H9 (cell line): ENCODE results near the gene AHI1. TPM values are rescaled to one million over a fixed set of nuclear protein-coding genes. Genes with fewer than 3 reads are reported as not detected.

ENCODE experiments used
- DNase-seq: peaks from one replicate; pipeline ENCODE4 v3.0.0-alpha.2; 2017
- H2AFZ ChIP-seq: one replicate; pipeline ENCODE4 v1.6.1; 2013; ENCODE audit warnings: mild to moderate bottlenecking, low read length, control low read depth, moderate library complexity
- H2AK5ac ChIP-seq: 2 replicates; pipeline ENCODE4 v1.6.1; 2013; ENCODE audit warnings: low read length, control low read depth, mixed read lengths; ENCODE audit not compliant: insufficient read length
- H2BK120ac ChIP-seq: one replicate; pipeline ENCODE4 v1.6.1; 2013; ENCODE audit warnings: low read depth, mild to moderate bottlenecking, low read length, control low read depth, inconsistent platforms; ENCODE audit not compliant: poor library complexity, severe bottlenecking
- H2BK12ac ChIP-seq: 2 replicates; pipeline ENCODE4 v1.6.1; 2013; ENCODE audit warnings: low read length, control low read depth, mixed read lengths, low read depth; ENCODE audit not compliant: insufficient read length
- H2BK15ac ChIP-seq: 2 replicates; pipeline ENCODE4 v1.6.1; 2013; ENCODE audit warnings: low read depth, low read length, control low read depth
- H2BK20ac ChIP-seq: one replicate; pipeline ENCODE4 v1.6.1; 2013; ENCODE audit warnings: low read depth, mild to moderate bottlenecking, low read length, control low read depth, inconsistent platforms; ENCODE audit not compliant: poor library complexity, severe bottlenecking
- H2BK5ac ChIP-seq: 2 replicates; pipeline ENCODE4 v1.6.1; 2013; ENCODE audit warnings: low read length, control low read depth, mixed read lengths; ENCODE audit not compliant: insufficient read length
- H3K14ac ChIP-seq: 2 replicates; pipeline ENCODE4 v1.6.1; 2013; ENCODE audit warnings: low read length, control low read depth; ENCODE audit not compliant: insufficient read depth
- H3K18ac ChIP-seq: 2 replicates; pipeline ENCODE4 v1.6.1; 2013; ENCODE audit warnings: low read depth, mild to moderate bottlenecking, mixed read lengths, low read length, control low read depth; ENCODE audit not compliant: insufficient read length
- H3K23ac ChIP-seq: 2 replicates; pipeline ENCODE4 v1.6.1; 2013; ENCODE audit warnings: low read length, control low read depth, mixed read lengths, low read depth; ENCODE audit not compliant: insufficient read length
- H3K23me2 ChIP-seq: 2 replicates; pipeline ENCODE4 v1.6.1; 2013; ENCODE audit warnings: low read depth, mild to moderate bottlenecking, mixed read lengths, low read length, control low read depth; ENCODE audit not compliant: insufficient read length, poor library complexity, severe bottlenecking
- H3K27ac ChIP-seq: 2 replicates; pipeline ENCODE4 v1.5.1; 2013; ENCODE audit warnings: low read length, control low read depth, mixed read lengths, low read depth; ENCODE audit not compliant: insufficient read length
- H3K27me3 ChIP-seq: 2 replicates; pipeline ENCODE4 v1.6.1; 2013; ENCODE audit warnings: low read length, control low read depth, inconsistent platforms; ENCODE audit not compliant: insufficient read depth
- H3K4ac ChIP-seq: 2 replicates; pipeline ENCODE4 v1.6.1; 2013; ENCODE audit warnings: low read depth, mild to moderate bottlenecking, control low read depth, inconsistent platforms, low read length, moderate library complexity
- H3K4me1 ChIP-seq: 2 replicates; pipeline ENCODE4 v1.6.1; 2013; ENCODE audit warnings: low read length, control low read depth, inconsistent platforms; ENCODE audit not compliant: insufficient read depth
- H3K4me2 ChIP-seq: 2 replicates; pipeline ENCODE4 v1.6.1; 2013; ENCODE audit warnings: low read length, control low read depth, mixed read lengths; ENCODE audit not compliant: insufficient read length, insufficient read depth
- H3K56ac ChIP-seq: 2 replicates; pipeline ENCODE4 v1.6.1; 2013; ENCODE audit warnings: low read depth, mild to moderate bottlenecking, mixed read lengths, low read length, control low read depth; ENCODE audit not compliant: insufficient read length
- H3K79me1 ChIP-seq: 2 replicates; pipeline ENCODE4 v1.6.1; 2013; ENCODE audit warnings: low read depth, mild to moderate bottlenecking, moderate library complexity, low read length, control low read depth, inconsistent platforms; ENCODE audit not compliant: insufficient read depth, poor library complexity, severe bottlenecking
- H3K79me2 ChIP-seq: 2 replicates; pipeline ENCODE4 v1.6.1; 2013; ENCODE audit warnings: low read length, control low read depth, inconsistent platforms; ENCODE audit not compliant: insufficient read depth
- H3K9ac ChIP-seq: 2 replicates; pipeline ENCODE4 v1.6.1; 2013; ENCODE audit warnings: low read length, control low read depth, mixed read lengths; ENCODE audit not compliant: insufficient read length; ENCODE audit errors: extremely low read depth
- H3K9me3 ChIP-seq: one replicate; pipeline ENCODE4 v1.6.1; 2013; ENCODE audit warnings: low read depth, low read length, inconsistent platforms; ENCODE audit not compliant: control insufficient read depth
- H3T11ph ChIP-seq: one replicate; pipeline ENCODE4 v1.6.1; 2013; ENCODE audit warnings: mild to moderate bottlenecking, low read length, control low read depth, inconsistent platforms
- H4K20me1 ChIP-seq: one replicate; pipeline ENCODE4 v1.6.1; 2013; ENCODE audit not compliant: control insufficient read depth, insufficient read length, insufficient read depth
- H4K5ac ChIP-seq: 2 replicates; pipeline ENCODE4 v1.6.1; 2013; ENCODE audit warnings: low read depth, mild to moderate bottlenecking, mixed read lengths, low read length, control low read depth; ENCODE audit not compliant: insufficient read length
- H4K8ac ChIP-seq: replicated peaks from 2 replicates; pipeline ENCODE4 v1.6.1; 2013; ENCODE audit warnings: low read length, control low read depth, mixed read lengths, low read depth; ENCODE audit not compliant: insufficient read length
- H4K91ac ChIP-seq: 2 replicates; pipeline ENCODE4 v1.6.1; 2013; ENCODE audit warnings: low read depth, mild to moderate bottlenecking, moderate library complexity, mixed read lengths, low read length, control low read depth; ENCODE audit not compliant: insufficient read length
- H3K27ac Mint-ChIP-seq, 3 experiments: 2 replicates in 2 of 3; 3 replicates in 1 of 3; pipeline ENCODE4 v1.8.0; 2020 to 2021; ENCODE audit warnings: mixed read lengths in 3 of 3, mild to moderate bottlenecking in 1 of 3, moderate library complexity in 1 of 3
- H3K27me3 Mint-ChIP-seq: 2 replicates; pipeline ENCODE4 v1.8.0; 2021; ENCODE audit warnings: low read depth, mild to moderate bottlenecking, moderate library complexity, mixed read lengths
- H3K36me3 Mint-ChIP-seq, 3 experiments: 2 replicates in 2 of 3; 3 replicates in 1 of 3; pipeline ENCODE4 v1.8.0; 2020 to 2021; ENCODE audit warnings: low read depth in 3 of 3, mixed read lengths in 3 of 3; ENCODE audit not compliant: insufficient read depth in 1 of 3
- H3K4me1 Mint-ChIP-seq, 2 experiments: 2 replicates each; pipeline ENCODE4 v1.8.0; 2020; ENCODE audit warnings: mixed read lengths in 2 of 2
- H3K4me3 Mint-ChIP-seq, 2 experiments: 2 replicates in 1 of 2; 3 replicates in 1 of 2; pipeline ENCODE4 v1.8.0; 2020 to 2021; ENCODE audit warnings: mild to moderate bottlenecking in 2 of 2, mixed read lengths in 2 of 2, moderate library complexity in 1 of 2
- H3K9me3 Mint-ChIP-seq, 2 experiments: 2 replicates in 1 of 2; 3 replicates in 1 of 2; pipeline ENCODE4 v1.8.0; 2020; ENCODE audit warnings: mild to moderate bottlenecking in 2 of 2, mixed read lengths in 2 of 2, moderate library complexity in 1 of 2
- WGBS: extraction: QIAGEN DNeasy Blood & Tissue Kit; methylation state at CpG from one replicate; pipeline ENCODE4 v1.1.7; 2013; ENCODE audit warnings: missing lambda C conversion rate, low lambda C conversion rate, mixed read lengths; ENCODE audit not compliant: insufficient read length; ENCODE audit errors: extremely low coverage; 5-methylcytosine and 5-hydroxymethylcytosine counted together
- total RNA-seq: library from RNA; stranded (reverse); gene quantifications from 2 replicates; pipeline ENCODE4 v1.2.1, GENCODE V29; 2021
- TF ChIP-seq, protein P1 (sequence below): fragments of 200-600 bp; sonication (generic); conservative IDR thresholded peaks from 3 replicates; pipeline ENCODE4 v1.8.0; 2021; ENCODE audit warnings: antibody characterized with exemption, mild to moderate bottlenecking

AHI1 gene
- total RNA-seq, 1 experiment from 2014 or later, result 9.9 TPM

DNA sequence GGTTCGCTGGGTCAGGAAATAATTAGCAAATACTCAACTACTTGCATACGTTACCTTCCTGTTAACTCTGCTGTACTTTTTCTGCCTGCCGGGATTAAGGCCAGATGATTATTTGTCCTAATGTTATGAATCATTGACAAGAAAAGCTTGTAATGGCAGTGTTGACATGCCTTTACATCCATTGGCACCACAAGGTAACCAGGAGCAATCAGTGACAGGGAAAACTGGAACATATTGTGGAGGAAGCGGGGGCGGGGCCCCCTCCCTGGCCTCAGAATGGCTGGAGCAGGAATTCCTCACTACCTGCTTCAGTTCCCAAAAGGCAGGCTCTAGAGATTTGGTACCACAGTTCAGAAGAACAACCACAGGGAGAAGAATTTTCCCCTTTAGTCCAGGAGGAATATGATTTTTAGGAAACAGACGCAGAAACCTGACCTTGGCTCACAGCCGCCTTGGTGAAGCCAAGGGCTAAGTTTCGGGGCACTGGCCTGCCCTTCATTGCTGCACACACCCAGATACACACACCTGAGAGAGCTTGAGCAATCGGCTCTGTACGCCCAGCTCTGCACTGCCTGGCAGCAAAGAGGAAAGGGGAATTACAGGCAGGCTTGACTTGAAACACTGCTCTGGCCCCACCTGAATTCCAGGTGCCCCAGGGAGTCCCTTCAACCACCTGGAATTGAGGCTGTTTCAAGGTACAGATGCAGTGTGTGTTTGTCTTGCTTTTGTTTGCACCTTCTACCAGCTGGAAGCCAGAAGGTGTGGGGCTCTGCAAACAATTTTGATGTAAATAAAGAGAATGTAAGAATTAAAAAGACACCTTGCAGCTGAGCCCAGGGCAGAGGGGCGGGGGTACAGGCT lies 226.6 kb downstream of the AHI1 start:
- H3K4ac ChIP-seq, result no peak overlapping the region
- no peaks in the 10 kb centered on the region for H3K79me2 ChIP-seq
- Mint-ChIP-seq H3K36me3 (peaks cover 0 to 5% (median 0%) of the 10 kb centered on the region in 3 experiments; a peak in 2 of 7 replicates), H3K9me3 (no peaks in the 10 kb centered on the region), H3K4me3 (peak overlapping the region; percentile 42 to 70), H3K27me3 (peaks cover 12% of the 10 kb centered on the region), H3K4me1 (peaks cover 65 to 67% of the 10 kb centered on the region in 2 experiments), H3K27ac (peak overlapping the region; percentile 97 to 99 (median 99))
- no peaks in the 10 kb centered on the region for H3K9me3 ChIP-seq
- peak overlapping the region; percentile 76 for H3K18ac ChIP-seq
- H2AK5ac ChIP-seq, result no peak overlapping the region
- H3K23ac ChIP-seq, result no peak overlapping the region
- H2BK20ac ChIP-seq, result no peak overlapping the region
- no peak overlapping the region for H4K91ac ChIP-seq
- peak; percentile 91 for DNase-seq
- no peak overlapping the region for H3K9ac ChIP-seq
- no peak overlapping the region for H2BK12ac ChIP-seq
- H3K14ac ChIP-seq, result peak overlapping the region; percentile 27; the same call in 1 of the 2 replicates
- peak overlapping the region; percentile 84 for H2BK5ac ChIP-seq
- H3K27ac ChIP-seq, result peak overlapping the region; percentile 93
- no CpG with 5 or more reads among the region's 11 CpGs for WGBS
- no peaks in the 10 kb centered on the region for H3K79me1 ChIP-seq
- no peak overlapping the region for H2BK120ac ChIP-seq
- no peak overlapping the region for H3K56ac ChIP-seq
- H4K20me1 ChIP-seq, result no peaks in the 10 kb centered on the region
- TF ChIP-seq, protein P1, sequence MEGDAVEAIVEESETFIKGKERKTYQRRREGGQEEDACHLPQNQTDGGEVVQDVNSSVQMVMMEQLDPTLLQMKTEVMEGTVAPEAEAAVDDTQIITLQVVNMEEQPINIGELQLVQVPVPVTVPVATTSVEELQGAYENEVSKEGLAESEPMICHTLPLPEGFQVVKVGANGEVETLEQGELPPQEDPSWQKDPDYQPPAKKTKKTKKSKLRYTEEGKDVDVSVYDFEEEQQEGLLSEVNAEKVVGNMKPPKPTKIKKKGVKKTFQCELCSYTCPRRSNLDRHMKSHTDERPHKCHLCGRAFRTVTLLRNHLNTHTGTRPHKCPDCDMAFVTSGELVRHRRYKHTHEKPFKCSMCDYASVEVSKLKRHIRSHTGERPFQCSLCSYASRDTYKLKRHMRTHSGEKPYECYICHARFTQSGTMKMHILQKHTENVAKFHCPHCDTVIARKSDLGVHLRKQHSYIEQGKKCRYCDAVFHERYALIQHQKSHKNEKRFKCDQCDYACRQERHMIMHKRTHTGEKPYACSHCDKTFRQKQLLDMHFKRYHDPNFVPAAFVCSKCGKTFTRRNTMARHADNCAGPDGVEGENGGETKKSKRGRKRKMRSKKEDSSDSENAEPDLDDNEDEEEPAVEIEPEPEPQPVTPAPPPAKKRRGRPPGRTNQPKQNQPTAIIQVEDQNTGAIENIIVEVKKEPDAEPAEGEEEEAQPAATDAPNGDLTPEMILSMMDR, result no peak
- H3K23me2 ChIP-seq, result peaks cover 3% of the 10 kb centered on the region
- H3K4me1 ChIP-seq, result peaks cover 13% of the 10 kb centered on the region
- H3K27me3 ChIP-seq, result no peaks in the 10 kb centered on the region
- H2BK15ac ChIP-seq, result no peak overlapping the region
- peak overlapping the region; percentile 46 for H3K4me2 ChIP-seq
- H4K8ac ChIP-seq, result no peak overlapping the region
- H4K5ac ChIP-seq, result no peak overlapping the region
- H3T11ph ChIP-seq, result no peak overlapping the region
- H2AFZ ChIP-seq, result no peak overlapping the region
